Common myeloid progenitor, CD34-positive (primary cell): ENCODE results near the gene ACR.

ENCODE experiments used
- CTCF ChIA-PET: fragments of 350-600 bp; sonication (Branson Sonifier 250); formaldehyde crosslinking; loops from one replicate; lab custom pipeline; 2021; ENCODE audit warnings: antibody characterized with exemption; lab: Charles Lee
- POLR2A ChIA-PET: fragments of 350-600 bp; sonication (Branson Sonifier 250); formaldehyde crosslinking; loops from one replicate; lab custom pipeline; 2021; ENCODE audit warnings: antibody characterized with exemption; lab: Charles Lee
- DNase-seq, 3 donors: peaks; one replicate each; pipeline versions ENCODE4 v3.0.0 to v3.0.0-alpha.2; 2013
- H3K27ac ChIP-seq, 2 experiments: 1 replicate in 1 of 2; 2 replicates in 1 of 2; pipeline ENCODE4 v1.7.0; 2013; ENCODE audit warnings: inconsistent platforms in 2 of 2, low read length in 2 of 2, mild to moderate bottlenecking in 2 of 2, low read depth in 1 of 2, moderate library complexity in 1 of 2; ENCODE audit not compliant: severe bottlenecking in 2 of 2, insufficient read depth in 1 of 2, poor library complexity in 1 of 2
- H3K27me3 ChIP-seq, 5 experiments: replicated peaks in 2 of 5; 1 replicate in 3 of 5; 2 replicates in 2 of 5; pipeline versions ENCODE4 v1.6.1 to v1.7.0; 2013; ENCODE audit warnings: low read length in 4 of 5, mild to moderate bottlenecking in 2 of 5, moderate library complexity in 2 of 5, inconsistent platforms in 1 of 5; ENCODE audit not compliant: insufficient read depth in 5 of 5, control insufficient read depth in 4 of 5
- H3K36me3 ChIP-seq, 4 experiments: 1 replicate in 2 of 4; 2 replicates in 2 of 4; pipeline versions ENCODE4 v1.6.1 to v1.7.0; 2013; ENCODE audit warnings: low read length in 3 of 4, control low read depth in 1 of 4, mild to moderate bottlenecking in 1 of 4; ENCODE audit not compliant: control insufficient read depth in 4 of 4, insufficient read depth in 4 of 4
- H3K4me1 ChIP-seq, 4 experiments: 1 replicate in 3 of 4; 2 replicates in 1 of 4; pipeline versions ENCODE4 v1.6.1 to v1.7.1; 2013; ENCODE audit warnings: low read length in 3 of 4, mild to moderate bottlenecking in 3 of 4, control low read depth in 1 of 4, inconsistent platforms in 1 of 4, moderate library complexity in 1 of 4; ENCODE audit not compliant: control insufficient read depth in 4 of 4, insufficient read depth in 4 of 4; ENCODE audit errors: control extremely low read depth in 1 of 4
- H3K4me3 ChIP-seq, 7 experiments: 1 replicate in 4 of 7; 2 replicates in 3 of 7; pipeline versions ENCODE4 v1.5.1 to v1.7.0; 2013; ENCODE audit warnings: mild to moderate bottlenecking in 7 of 7, low read length in 6 of 7, moderate library complexity in 6 of 7, inconsistent platforms in 2 of 7, low read depth in 2 of 7, control low read depth in 1 of 7; ENCODE audit not compliant: insufficient read depth in 4 of 7, control insufficient read depth in 1 of 7; ENCODE audit errors: extremely low read depth in 1 of 7
- H3K9me3 ChIP-seq, 5 experiments: 1 replicate in 4 of 5; 2 replicates in 1 of 5; pipeline versions ENCODE4 v1.6.1 to v1.7.1; 2013; ENCODE audit warnings: low read length in 4 of 5, mild to moderate bottlenecking in 2 of 5, inconsistent platforms in 1 of 5, low read depth in 1 of 5, moderate library complexity in 1 of 5; ENCODE audit not compliant: control insufficient read depth in 4 of 5, insufficient read depth in 2 of 5; ENCODE audit errors: control extremely low read depth in 1 of 5
- WGBS: methylation state at CpG from one replicate; pipeline ENCODE4 v1.1.5; 2013; ENCODE audit not compliant: insufficient coverage; 5-methylcytosine and 5-hydroxymethylcytosine counted together

ACR gene

DNA sequence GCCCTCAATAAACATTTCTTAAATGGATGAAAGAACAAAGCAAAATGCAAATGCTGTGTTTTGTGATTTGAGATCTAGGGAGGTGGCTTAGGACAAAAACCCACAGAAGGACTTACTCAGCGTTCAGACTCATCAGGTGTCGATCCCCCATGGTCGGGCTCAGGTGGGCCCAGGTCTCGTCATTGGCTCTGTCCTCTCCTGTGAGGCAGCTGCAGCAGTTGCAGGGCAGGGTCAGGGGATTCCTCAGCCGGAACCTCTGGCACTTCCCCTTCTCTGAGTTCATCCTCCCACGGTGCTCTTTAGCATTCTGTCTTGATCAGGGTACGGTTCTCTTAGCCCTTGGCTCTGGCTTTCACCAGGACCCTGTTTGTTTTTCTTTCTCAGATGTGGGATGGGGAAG, 14.0 kb upstream of the ACR start:
- 79% methylated on average over 6 of the region's 7 CpGs for WGBS
- no peak for DNase-seq
- Histone ChIP-seq H3K27ac (no peak overlapping the region), H3K4me1 (no peaks in the 10 kb centered on the region), H3K27me3 (no peaks in the 10 kb centered on the region), H3K4me3 (no peak overlapping the region), H3K9me3 (no peaks in the 10 kb centered on the region), H3K36me3 (peaks cover 0 to 89% (median 69%) of the 10 kb centered on the region in 4 experiments)
- POLR2A ChIA-PET: no interaction called here
- CTCF ChIA-PET: no interaction called here

DNA sequence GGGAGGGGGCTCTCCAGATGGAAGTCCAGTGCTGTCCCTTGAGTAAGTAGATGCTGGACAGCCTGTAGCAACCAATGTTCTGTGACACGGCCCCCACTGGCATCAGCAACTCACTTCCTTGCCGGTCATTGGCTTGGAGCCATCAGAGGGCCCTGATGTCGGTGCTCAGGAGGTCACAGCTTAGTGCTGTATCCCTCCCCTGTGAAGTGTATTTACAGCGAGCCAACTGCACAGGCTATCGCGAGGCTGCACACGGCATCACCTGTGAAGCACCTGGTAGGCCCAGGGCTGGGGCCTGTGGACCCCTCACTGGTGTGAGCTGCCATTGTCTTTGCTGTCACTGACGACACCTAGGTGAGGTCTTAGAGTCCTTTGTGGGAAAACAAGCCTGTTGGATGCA, 13.4 kb upstream of the ACR start:
- Histone ChIP-seq H3K4me1 (no peaks in the 10 kb centered on the region), H3K36me3 (peaks cover 0 to 89% (median 69%) of the 10 kb centered on the region in 4 experiments), H3K27me3 (no peaks in the 10 kb centered on the region), H3K27ac (no peak overlapping the region), H3K9me3 (no peaks in the 10 kb centered on the region), H3K4me3 (no peak overlapping the region)
- no peak for DNase-seq
- CTCF ChIA-PET: no interaction called here
- POLR2A ChIA-PET: no interaction called here
- WGBS: 94% methylated on average over 7 of the region's 8 CpGs

DNA sequence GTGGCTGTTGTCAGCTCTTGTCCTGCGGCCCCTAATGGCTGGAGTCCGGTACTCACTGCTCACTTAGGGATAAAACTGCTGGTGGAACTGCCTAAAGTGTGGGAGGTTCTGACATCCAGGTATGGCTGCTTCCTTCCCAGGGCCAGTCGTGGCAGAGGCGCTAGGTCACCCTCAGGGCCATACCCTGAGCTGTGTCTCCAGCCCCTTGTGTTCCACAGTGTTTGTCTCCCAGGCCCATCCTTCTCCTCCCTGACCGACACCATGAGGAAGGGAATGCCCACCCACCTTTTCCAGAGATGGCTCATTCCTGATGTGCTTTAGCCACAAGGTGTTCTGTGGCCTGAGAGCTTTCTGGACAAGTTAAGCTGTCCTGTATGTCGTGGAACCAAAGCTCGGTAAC, 12.4 kb upstream of the ACR start:
- POLR2A ChIA-PET: no interaction called here

DNA sequence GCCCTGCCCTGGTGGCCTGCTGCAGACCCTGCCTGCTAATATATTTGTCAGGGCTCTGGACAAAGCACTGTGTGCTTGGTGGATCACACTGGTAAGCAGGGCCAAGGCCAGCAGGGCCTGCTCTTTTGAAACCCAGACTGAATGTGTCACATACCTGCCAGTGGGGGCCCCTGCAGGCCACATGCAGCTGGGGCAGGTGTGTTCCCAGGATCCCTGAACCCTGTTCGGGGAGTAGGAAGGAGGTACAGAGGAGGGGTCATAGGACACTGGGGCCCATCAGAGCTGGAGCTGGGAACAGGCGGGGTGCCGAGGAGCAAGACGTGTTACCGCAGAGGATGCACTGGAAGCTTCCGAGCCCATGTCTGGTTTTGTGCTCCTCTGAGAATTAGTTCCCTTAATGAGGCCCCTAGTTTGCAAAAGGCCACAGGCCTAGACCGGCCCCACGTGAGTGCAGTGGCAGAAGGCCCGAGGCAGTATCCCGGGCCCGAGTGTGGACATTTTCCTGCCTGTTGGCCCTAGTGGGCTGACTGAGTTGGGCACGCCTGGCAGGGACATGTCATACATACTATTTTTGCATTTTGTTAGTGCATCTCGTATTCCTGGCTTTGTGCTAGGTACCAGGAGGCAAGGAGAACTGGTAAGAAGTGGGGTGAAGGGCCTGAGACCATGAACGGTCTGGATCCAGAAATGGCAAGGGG, 11.2 kb upstream of the ACR start:
- Histone ChIP-seq H3K9me3 (no peaks in the 10 kb centered on the region), H3K4me1 (no peaks in the 10 kb centered on the region), H3K27me3 (no peaks in the 10 kb centered on the region), H3K27ac (no peak overlapping the region), H3K36me3 (peaks cover 0 to 88% (median 71%) of the 10 kb centered on the region in 4 experiments), H3K4me3 (no peak overlapping the region)
- 93% methylated on average over 13 of the region's 14 CpGs for WGBS
- DNase-seq: no peak
- ChIA-PET CTCF (interaction anchor here (2.4 kb wide), 1 partner anchor 9 kb away, joined by 6 read pairs; no protein-coding TSS in a partner anchor), POLR2A (no interaction called here)

More for the DNA sequence above, 12.4 kb upstream of the ACR start:
- Histone ChIP-seq H3K9me3 (no peaks in the 10 kb centered on the region), H3K4me1 (no peaks in the 10 kb centered on the region), H3K27me3 (no peaks in the 10 kb centered on the region), H3K27ac (no peak overlapping the region), H3K36me3 (peaks cover 0 to 96% (median 74%) of the 10 kb centered on the region in 4 experiments), H3K4me3 (no peak overlapping the region)
- WGBS: 93% methylated on average over 7 of the region's 7 CpGs
- CTCF ChIA-PET: interaction anchor here (2.4 kb wide), 1 partner anchor 8 kb away, joined by 6 read pairs; no protein-coding TSS in a partner anchor
- no peak for DNase-seq

DNA sequence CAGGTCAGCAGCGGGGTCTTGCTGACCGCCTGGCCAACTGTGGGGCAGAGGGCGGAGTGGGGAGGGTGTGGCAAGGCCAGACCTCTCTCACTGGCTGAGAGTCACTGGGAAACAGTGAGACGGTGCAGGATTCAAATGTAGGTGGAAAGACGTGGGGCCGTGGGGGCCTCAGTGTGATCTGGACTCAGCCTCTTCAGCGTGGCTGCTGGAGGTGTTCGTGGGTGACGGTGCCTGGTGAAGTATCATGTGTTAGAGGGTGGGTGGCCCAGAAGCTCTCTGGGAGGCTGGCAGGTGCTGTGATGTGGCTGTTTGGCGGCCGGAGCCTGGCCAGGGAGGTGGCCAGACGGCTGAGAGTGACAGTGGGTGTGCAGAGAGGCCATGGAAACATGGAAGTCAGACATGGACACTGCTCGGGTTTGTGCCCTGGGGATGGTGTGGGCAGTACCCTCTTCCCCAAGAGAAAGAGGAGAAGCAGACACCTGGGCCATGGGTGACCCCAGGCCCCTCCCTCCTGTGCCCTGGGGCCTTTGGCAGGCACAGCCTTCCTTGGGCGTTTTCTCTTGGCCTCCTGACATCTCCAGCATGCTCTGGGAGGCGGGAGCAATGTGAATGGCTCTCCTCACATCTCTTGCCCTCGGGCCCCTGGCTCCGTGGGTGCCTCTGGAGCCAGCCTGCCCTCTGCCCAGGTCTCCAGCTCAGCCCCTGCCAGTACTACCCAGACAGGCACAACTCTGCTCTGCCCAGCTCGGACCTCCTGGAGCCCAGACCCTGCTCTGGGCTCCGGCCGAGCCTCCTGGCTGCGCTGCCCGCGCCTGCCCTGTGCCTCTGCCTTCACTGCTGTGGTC, 10.1 kb upstream of the ACR start:
- Histone ChIP-seq H3K27ac (peak overlapping the region in 1 of 2 experiments; percentile 43), H3K4me3 (no peak overlapping the region), H3K36me3 (peaks cover 0 to 86% (median 67%) of the 10 kb centered on the region in 4 experiments), H3K27me3 (no peaks in the 10 kb centered on the region), H3K4me1 (no peaks in the 10 kb centered on the region), H3K9me3 (no peaks in the 10 kb centered on the region)
- DNase-seq: no peak
- ChIA-PET POLR2A (no interaction called here), CTCF (no interaction called here)
- 95% methylated on average over 17 of the region's 23 CpGs for WGBS

DNA sequence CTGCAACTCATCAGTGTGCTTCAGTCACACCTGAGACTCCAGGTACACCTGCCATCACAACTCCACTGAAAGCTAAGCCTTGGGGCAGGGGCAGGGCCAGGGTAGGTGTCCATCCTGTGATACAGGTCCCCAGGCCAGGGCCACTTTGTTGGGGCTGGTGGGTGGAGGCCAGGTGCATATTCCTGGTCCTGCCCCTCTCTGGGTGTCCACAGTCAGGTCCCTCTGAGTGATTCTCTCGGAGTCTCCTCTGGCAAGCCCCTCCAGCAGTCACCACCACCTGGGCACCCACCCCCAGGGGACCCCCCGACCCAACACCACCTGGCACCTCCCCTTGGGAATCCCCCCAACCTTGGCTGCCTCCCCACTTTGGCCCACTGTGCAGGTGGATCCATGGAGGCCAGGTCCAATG, 9.5 kb upstream of the ACR start:
- Histone ChIP-seq H3K27me3 (no peaks in the 10 kb centered on the region), H3K4me3 (no peak overlapping the region), H3K4me1 (no peaks in the 10 kb centered on the region), H3K36me3 (peaks cover 0 to 81% (median 62%) of the 10 kb centered on the region in 4 experiments), H3K9me3 (no peaks in the 10 kb centered on the region), H3K27ac (peak overlapping the region in 1 of 2 experiments; percentile 43)
- ChIA-PET POLR2A (no interaction called here), CTCF (no interaction called here)
- no peak for DNase-seq
- WGBS: 100% methylated on average over 1 of the region's 2 CpGs
